SK-N-SH (cell line): ENCODE results near the gene ENTPD2. TPM values are rescaled to one million over a fixed set of nuclear protein-coding genes. Genes with fewer than 3 reads are reported as not detected.

Experiments
- CTCF ChIA-PET: fragments of 300-600, 350-600 bp; formaldehyde crosslinking; extraction: SDS; loops from one replicate; lab custom pipeline; 2021; lab: Yijun Ruan, JAX
- POLR2A ChIA-PET: fragments of 350-600 bp; sonication (Branson Sonifier 250); formaldehyde crosslinking; extraction: SDS; loops from one replicate; lab custom pipeline; 2020; ENCODE audit warnings: antibody characterized with exemption, inconsistent platforms; lab: Yijun Ruan, JAX
- DNase-seq: peaks from one replicate; pipeline ENCODE4 v3.0.0; 2012
- H2AFZ ChIP-seq: fragments of 200-600 bp; sonication (generic); 2 replicates; pipeline ENCODE4 v1.8.1; 2016; ENCODE audit warnings: antibody characterized with exemption, mild to moderate bottlenecking, low read depth
- H3F3A ChIP-seq: fragments of 200-600 bp; sonication (generic); replicated peaks from 2 replicates; pipeline ENCODE3; 2016; ENCODE audit warnings: antibody characterized with exemption, mild to moderate bottlenecking; ENCODE audit not compliant: insufficient read depth
- H3K27ac ChIP-seq, 2 experiments: fragments of 200-500 bp in 1 of 2; fragments of 200-600 bp in 1 of 2; sonication (Bioruptor generic) in 1 of 2; sonication (generic), shearing (Covaris generic) in 1 of 2; 2 replicates each; pipeline versions ENCODE4 v1.5.1 to v1.6.1; 2014 to 2016; ENCODE audit warnings: low read depth in 2 of 2, inconsistent platforms in 1 of 2, low read length in 1 of 2, mild to moderate bottlenecking in 1 of 2, mixed read lengths in 1 of 2
- H3K27me3 ChIP-seq: fragments of 200-600 bp; sonication (generic), shearing (Covaris generic); 2 replicates; pipeline ENCODE4 v1.6.1; 2016; ENCODE audit warnings: mixed run types; ENCODE audit not compliant: insufficient read depth
- H3K36me3 ChIP-seq, 2 experiments: fragments of 200-500 bp in 1 of 2; fragments of 200-600 bp in 1 of 2; sonication (Bioruptor generic) in 1 of 2; sonication (generic) in 1 of 2; replicated peaks in 1 of 2; 2 replicates each; pipeline versions ENCODE3 to v1.5.1; 2014 to 2016; ENCODE audit warnings: low read length in 1 of 2, mild to moderate bottlenecking in 1 of 2; ENCODE audit not compliant: insufficient read depth in 2 of 2, control insufficient read depth in 1 of 2
- H3K4me1 ChIP-seq, 2 experiments: fragments of 200-500 bp in 1 of 2; fragments of 200-600 bp in 1 of 2; sonication (Bioruptor generic) in 1 of 2; sonication (generic), shearing (Covaris generic) in 1 of 2; 2 replicates each; pipeline versions ENCODE4 v1.5.1 to v1.6.1; 2014 to 2016; ENCODE audit warnings: low read depth in 1 of 2, low read length in 1 of 2, mixed run types in 1 of 2; ENCODE audit not compliant: insufficient read depth in 2 of 2, control insufficient read depth in 1 of 2
- H3K4me2 ChIP-seq: fragments of 200-600 bp; sonication (generic), shearing (Covaris generic); 2 replicates; pipeline ENCODE4 v1.6.1; 2017; ENCODE audit warnings: mixed run types
- H3K4me3 ChIP-seq, 2 experiments: fragments of 200-500 bp in 1 of 2; fragments of 200-600 bp in 1 of 2; sonication (Bioruptor generic) in 1 of 2; sonication (generic), shearing (Covaris generic) in 1 of 2; 2 replicates each; pipeline versions ENCODE4 v1.5.1 to v1.8.1; 2014 to 2016; ENCODE audit warnings: low read depth in 2 of 2, inconsistent platforms in 1 of 2, low read length in 1 of 2, mild to moderate bottlenecking in 1 of 2, mixed read lengths in 1 of 2, moderate library complexity in 1 of 2
- H3K79me2 ChIP-seq: fragments of 200-600 bp; sonication (generic); 2 replicates; pipeline ENCODE4 v1.8.1; 2017; ENCODE audit warnings: mild to moderate bottlenecking; ENCODE audit not compliant: insufficient read depth
- H3K9ac ChIP-seq: fragments of 200-600 bp; sonication (generic); 2 replicates; pipeline ENCODE4 v1.6.1; 2017; ENCODE audit warnings: mixed run types
- H3K9me2 ChIP-seq: fragments of 200-600 bp; sonication (generic); 2 replicates; pipeline ENCODE4 v1.6.1; 2017; ENCODE audit warnings: mixed run types
- H3K9me3 ChIP-seq: fragments of 200-600 bp; sonication (generic); 2 replicates; pipeline ENCODE4 v1.6.1; 2017; ENCODE audit warnings: mixed run types, mild to moderate bottlenecking, moderate library complexity
- H4K20me1 ChIP-seq: fragments of 200-600 bp; sonication (generic); 2 replicates; pipeline ENCODE4 v1.6.1; 2017; ENCODE audit warnings: mild to moderate bottlenecking, mixed run types; ENCODE audit not compliant: insufficient read depth
- CHD2 ChIP-seq: fragments of 150-350 bp; IDR thresholded peaks from 2 replicates; pipeline ENCODE4 v1.6.1; 2018; ENCODE audit warnings: low read length; ENCODE audit not compliant: partially characterized antibody
- CTCF ChIP-seq: fragments of 200-600 bp; sonication (generic); IDR thresholded peaks from 2 replicates; pipeline ENCODE4 v1.6.1; 2017; ENCODE audit warnings: antibody characterized with exemption, mild to moderate bottlenecking, moderate library complexity
- ELF1 ChIP-seq: IDR thresholded peaks from 2 replicates; pipeline ENCODE4 v1.4.0; 2012
- EZH2phosphoT487 ChIP-seq: fragments of 200-600 bp; sonication (generic); IDR thresholded peaks from 2 replicates; pipeline ENCODE4 v1.6.1; 2017; ENCODE audit warnings: low read depth, mixed run types, mild to moderate bottlenecking, antibody characterized with exemption, moderate library complexity, borderline replicate concordance
- FOSL2 ChIP-seq: IDR thresholded peaks from 2 replicates; pipeline ENCODE4 v1.4.0; 2012; ENCODE audit warnings: low read depth, mild to moderate bottlenecking, moderate library complexity, borderline replicate concordance
- FOXJ3 ChIP-seq: sonication (generic); formaldehyde crosslinking; IDR thresholded peaks from 2 replicates; pipeline ENCODE4 v1.5.1; 2020; ENCODE audit warnings: mild to moderate bottlenecking, missing genetic modification reagents
- FOXM1 ChIP-seq: IDR thresholded peaks from 2 replicates; pipeline ENCODE4 v1.4.0; 2012; ENCODE audit warnings: low read depth, mild to moderate bottlenecking
- GATA2 ChIP-seq: sonication (generic); formaldehyde crosslinking; IDR thresholded peaks from 2 replicates; pipeline ENCODE4 v1.5.0; 2020; ENCODE audit warnings: mild to moderate bottlenecking, missing genetic modification reagents
- JUND ChIP-seq: IDR thresholded peaks from 2 replicates; pipeline ENCODE4 v1.4.0; 2012
- MEF2A ChIP-seq: IDR thresholded peaks from 2 replicates; pipeline ENCODE4 v1.4.0; 2012; ENCODE audit warnings: low read depth, borderline replicate concordance
- MXI1 ChIP-seq: IDR thresholded peaks from 2 replicates; pipeline ENCODE4 v1.6.1; 2012; ENCODE audit warnings: mild to moderate bottlenecking, low read depth, low read length, improper control_type of control experiment
- NFIC ChIP-seq: IDR thresholded peaks from 2 replicates; pipeline ENCODE4 v1.4.0; 2012; ENCODE audit warnings: borderline replicate concordance
- NRF1 ChIP-seq: IDR thresholded peaks from 2 replicates; pipeline ENCODE4 v1.6.1; 2012; ENCODE audit warnings: low read depth, mild to moderate bottlenecking, low read length
- POLR2AphosphoS5 ChIP-seq: IDR thresholded peaks from 2 replicates; pipeline ENCODE4 v1.6.1; 2012; ENCODE audit warnings: low read depth, low read length
- RAD21 ChIP-seq: IDR thresholded peaks from 2 replicates; pipeline ENCODE4 v1.6.1; 2012; ENCODE audit warnings: mild to moderate bottlenecking, low read length
- RCOR1 ChIP-seq: fragments of 150-350 bp; IDR thresholded peaks from 2 replicates; pipeline ENCODE4 v1.6.1; 2017; ENCODE audit warnings: antibody characterized with exemption, low read length
- REST ChIP-seq: IDR thresholded peaks from 2 replicates; pipeline ENCODE4 v1.6.1; 2012; ENCODE audit warnings: mild to moderate bottlenecking, low read depth, low read length, moderate library complexity
- RFX5 ChIP-seq: IDR thresholded peaks from 2 replicates; pipeline ENCODE4 v1.6.1; 2012; ENCODE audit warnings: mild to moderate bottlenecking, improper control_type of control experiment, low read length
- TAF1 ChIP-seq: IDR thresholded peaks from 2 replicates; pipeline ENCODE4 v1.6.1; 2012; ENCODE audit warnings: low read depth, mild to moderate bottlenecking, low read length, moderate library complexity, borderline replicate concordance
- TCF12 ChIP-seq: IDR thresholded peaks from 2 replicates; pipeline ENCODE4 v1.4.0; 2012
- USF2 ChIP-seq: fragments of 150-350 bp; IDR thresholded peaks from 2 replicates; pipeline ENCODE4 v1.6.1; 2017; ENCODE audit warnings: antibody characterized with exemption, low read length, low read depth, borderline replicate concordance
- ZBTB33 ChIP-seq: IDR thresholded peaks from 2 replicates; pipeline ENCODE4 v1.4.0; 2012; ENCODE audit warnings: low read depth, borderline replicate concordance
- WGBS: methylation state at CpG from one replicate; pipeline ENCODE4 v1.1.6; 2017; ENCODE audit warnings: low lambda C conversion rate; 5-methylcytosine and 5-hydroxymethylcytosine counted together
- polyA plus RNA-seq, 3 experiments: library from polyadenylated mRNA; depleted of rRNA; stranded (reverse); fragments of >200 nt; gene quantifications; 2 replicates each; pipeline ENCODE4 v1.2.3, GENCODE V29; 2012

The ENTPD2 gene
- polyA plus RNA-seq, 1 of the 3 experiments (the other 2 are of a cell fraction), result not detected

- TF ChIP-seq REST (no peak), RCOR1 (no peak), MEF2A (no peak), FOSL2 (no peak)
These were observed 51.2 kb downstream of the ENTPD2 start (continued) for GRCh38 chr9:137002646-137003041.

- POLR2A ChIA-PET, result no interaction called here
- WGBS, result 80% methylated on average over 14 of the region's 20 CpGs
- Histone ChIP-seq H3K4me2 (no peak overlapping the region), H3K9ac (no peak overlapping the region), H4K20me1 (no peaks in the 10 kb centered on the region), H3K27me3 (no peaks in the 10 kb centered on the region), H3K4me1 (no peaks in the 10 kb centered on the region), H3K9me2 (no peaks in the 10 kb centered on the region), H3K9me3 (no peaks in the 10 kb centered on the region), H3F3A (no peaks in the 10 kb centered on the region), H3K4me3 (no peak overlapping the region), H3K36me3 (no peaks in the 10 kb centered on the region), H3K79me2 (no peaks in the 10 kb centered on the region), H2AFZ (no peak overlapping the region), H3K27ac (no peak overlapping the region)
- DNase-seq, result no peak
- TF ChIP-seq JUND (no peak), MXI1 (no peak), NFIC (no peak), TAF1 (no peak), RAD21 (no peak), FOXJ3 (CRISPR knock-in tag) (no peak), POLR2AphosphoS5 (no peak), ELF1 (no peak), TCF12 (no peak), CHD2 (no peak), GATA2 (CRISPR knock-in tag) (no peak), RFX5 (no peak), RCOR1 (no peak), FOXM1 (no peak), EZH2phosphoT487 (no peak), NRF1 (no peak), CTCF (no peak), ZBTB33 (no peak), USF2 (no peak)
- CTCF ChIA-PET, result interaction anchor here (1.0 to 2.4 kb wide), 8 partner anchors 9 to 225 kb away, joined by 3 to 11 read pairs (median 6); partner anchors contain the start of genes ABCA2, PAXX and RNF224
These were observed 51.8 kb downstream of the ENTPD2 start for GRCh38 chr9:137001857-137002645.
